Renal pelvis (tissue), 4 donors: ENCODE measurements around the gene CEP170B. TPM values are rescaled to one million over a fixed set of nuclear protein-coding genes. Genes with fewer than 3 reads are reported as not detected.
A peak's percentile ranks its signal among the peaks of the same experiment; 100 is the strongest.

Experiments used
- DNase-seq: peaks from one replicate; pipeline ENCODE4 v3.0.0-alpha.2; 2013
- polyA plus RNA-seq, 3 donors: library from polyadenylated mRNA; unstranded; fragments of 120-200 nt; gene quantifications; one replicate each; pipeline ENCODE4 v1.2.1, GENCODE V29; 2013; ENCODE audit not compliant: insufficient read length in 3 of 3

The CEP170B gene
- polyA plus RNA-seq, 3 donors: 15.2 to 19.7 (median 16.4) TPM

DNA sequence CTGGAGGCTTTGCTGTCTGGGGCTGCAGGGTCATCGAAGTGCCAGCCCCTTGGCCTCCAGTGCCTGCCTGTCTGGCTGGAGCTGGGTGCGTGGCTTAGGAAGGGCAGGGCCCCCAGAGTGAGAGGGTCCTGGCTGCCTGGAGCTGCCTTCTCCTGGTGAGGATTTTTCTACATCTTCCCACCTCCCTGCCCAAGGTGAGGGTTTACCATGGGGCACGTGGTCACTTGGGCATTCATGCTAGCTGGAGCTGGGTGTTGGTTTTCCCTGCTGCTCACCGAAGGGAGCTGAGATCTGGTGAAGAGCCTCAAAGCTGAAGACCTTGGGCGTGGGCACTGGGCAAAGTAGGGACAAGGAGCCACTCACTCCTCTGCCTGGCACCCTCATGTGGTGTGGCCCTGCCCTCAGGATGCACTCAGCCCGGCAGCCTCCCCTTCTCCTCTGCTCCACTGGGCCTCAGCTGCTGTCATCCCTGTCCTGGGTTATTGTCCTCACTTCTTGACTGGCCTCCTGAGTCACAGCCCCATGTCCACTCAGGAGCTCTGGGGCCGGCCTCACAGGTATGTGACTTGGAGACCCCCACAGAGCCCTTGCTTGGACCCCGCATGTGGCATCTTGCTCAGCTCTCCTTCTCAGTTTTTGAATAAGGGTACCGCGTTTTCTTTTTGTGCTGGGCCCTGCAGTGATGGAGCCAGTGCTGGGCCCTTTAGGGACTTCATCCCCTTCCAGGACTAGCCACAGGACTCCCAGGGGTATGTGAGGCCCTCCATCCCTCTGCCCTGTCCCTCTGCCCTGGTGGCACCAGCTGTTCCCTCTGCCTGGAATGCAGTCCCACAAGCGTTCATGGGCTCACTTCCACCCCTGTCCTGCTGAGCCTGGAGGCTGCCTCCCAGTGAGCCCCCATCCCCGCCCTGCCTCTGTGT lies 1.6 kb downstream of the CEP170B start:
- DNase-seq: no peak

DNA sequence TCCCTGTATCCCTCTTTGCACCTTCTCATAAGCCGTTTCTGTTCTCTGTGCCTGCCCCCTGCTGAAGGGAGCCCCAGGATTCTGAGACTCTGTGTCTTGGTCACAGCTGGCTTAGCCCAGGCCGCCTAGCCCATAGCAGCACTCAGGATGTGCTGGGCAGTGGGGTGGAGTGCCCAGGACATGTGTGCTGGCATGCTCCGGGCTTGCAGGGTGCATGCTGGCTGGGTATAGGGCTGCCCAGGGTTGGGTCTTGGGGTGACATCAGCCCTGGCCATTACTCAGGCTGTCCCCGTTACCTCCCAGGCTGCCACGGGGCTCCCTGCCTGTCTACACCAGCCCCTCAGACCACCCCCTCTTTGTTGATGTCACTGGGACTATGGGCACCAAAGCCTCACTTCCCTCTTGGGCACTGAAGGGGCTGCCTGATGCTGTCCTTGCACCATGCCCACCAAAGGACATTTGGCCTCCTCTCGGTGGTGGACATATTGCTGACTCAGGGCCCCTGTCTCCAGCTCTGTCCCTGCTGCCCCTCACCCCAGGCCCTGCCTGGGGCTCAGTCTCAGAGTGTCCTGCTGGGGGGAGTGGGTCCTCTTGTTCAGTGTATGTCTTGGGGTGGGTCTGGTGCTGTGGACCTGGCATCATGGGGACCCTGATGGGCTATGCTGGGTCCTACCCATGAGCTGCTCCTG lies 2.4 kb downstream of the CEP170B start:
- DNase-seq: no peak

DNA sequence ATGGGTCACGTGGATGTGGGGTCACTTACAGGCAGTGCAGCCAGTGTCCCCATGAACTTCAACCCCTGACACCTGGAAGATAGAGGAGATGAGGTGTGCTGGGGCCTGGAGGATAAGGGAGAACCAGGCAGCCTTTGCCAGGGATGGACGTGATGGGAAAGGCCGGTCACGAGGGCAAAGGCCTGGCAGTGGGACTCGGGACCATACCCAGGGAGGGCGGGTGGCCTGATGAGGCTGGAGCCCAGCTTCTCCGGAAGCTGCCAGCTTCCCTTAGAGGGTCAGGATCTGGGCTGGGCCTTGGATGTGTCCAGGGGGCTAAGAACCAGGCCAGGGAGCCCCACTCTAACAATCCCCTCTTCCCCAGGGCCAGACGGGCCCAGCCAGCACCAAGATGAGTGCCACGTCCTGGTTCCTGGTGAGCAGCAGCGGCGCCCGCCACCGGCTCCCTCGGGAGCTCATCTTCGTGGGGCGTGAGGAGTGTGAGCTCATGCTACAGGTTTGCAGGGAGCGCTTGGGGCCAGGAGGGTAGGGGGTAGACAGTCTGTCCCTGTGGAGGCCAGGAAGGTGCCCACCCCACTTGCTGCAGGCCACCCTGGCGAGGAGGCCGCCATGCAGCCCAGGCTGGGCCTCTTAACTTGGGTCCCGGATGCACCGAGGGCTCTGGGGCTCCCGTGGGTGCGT lies 3.1 kb downstream of the CEP170B start:
- no peak for DNase-seq

DNA sequence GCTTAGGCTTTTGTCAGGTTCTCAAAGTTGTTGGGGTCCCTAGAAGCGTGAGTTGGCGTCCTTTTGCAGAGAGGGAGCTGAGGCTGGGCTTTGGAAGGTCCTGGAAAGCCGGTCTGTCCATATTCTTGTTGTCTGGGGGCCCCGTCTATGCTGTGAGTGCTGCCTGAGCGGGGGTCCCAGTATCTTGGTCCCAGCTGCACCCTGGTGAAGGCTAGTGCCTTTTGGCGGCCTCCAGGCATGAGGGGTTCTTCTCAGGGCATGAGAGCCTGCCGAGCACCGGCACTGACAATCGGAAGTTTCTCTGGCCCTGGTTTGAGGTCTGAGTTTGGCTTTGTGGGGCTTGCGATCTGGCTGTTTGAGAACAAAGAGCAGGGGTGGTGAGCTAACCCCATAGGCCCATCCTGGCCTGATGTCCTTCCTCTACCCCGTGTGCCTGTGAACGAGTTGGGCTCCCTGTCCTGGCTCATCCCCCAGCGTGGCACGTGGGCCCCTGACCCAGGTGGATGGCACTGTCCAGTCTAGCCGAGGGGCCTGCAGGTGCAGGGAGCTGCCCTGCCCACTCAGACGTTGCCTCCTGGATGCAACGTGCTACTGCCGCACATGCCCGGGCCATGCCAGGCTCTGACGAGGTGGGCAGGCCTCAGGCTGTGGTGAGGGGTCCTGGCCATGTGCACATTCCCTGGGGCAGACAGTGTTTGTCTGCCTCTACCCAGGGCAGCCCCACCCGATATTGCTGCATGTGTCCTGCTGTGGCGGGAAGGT lies 3.9 kb downstream of the CEP170B start:
- DNase-seq: no peak

DNA sequence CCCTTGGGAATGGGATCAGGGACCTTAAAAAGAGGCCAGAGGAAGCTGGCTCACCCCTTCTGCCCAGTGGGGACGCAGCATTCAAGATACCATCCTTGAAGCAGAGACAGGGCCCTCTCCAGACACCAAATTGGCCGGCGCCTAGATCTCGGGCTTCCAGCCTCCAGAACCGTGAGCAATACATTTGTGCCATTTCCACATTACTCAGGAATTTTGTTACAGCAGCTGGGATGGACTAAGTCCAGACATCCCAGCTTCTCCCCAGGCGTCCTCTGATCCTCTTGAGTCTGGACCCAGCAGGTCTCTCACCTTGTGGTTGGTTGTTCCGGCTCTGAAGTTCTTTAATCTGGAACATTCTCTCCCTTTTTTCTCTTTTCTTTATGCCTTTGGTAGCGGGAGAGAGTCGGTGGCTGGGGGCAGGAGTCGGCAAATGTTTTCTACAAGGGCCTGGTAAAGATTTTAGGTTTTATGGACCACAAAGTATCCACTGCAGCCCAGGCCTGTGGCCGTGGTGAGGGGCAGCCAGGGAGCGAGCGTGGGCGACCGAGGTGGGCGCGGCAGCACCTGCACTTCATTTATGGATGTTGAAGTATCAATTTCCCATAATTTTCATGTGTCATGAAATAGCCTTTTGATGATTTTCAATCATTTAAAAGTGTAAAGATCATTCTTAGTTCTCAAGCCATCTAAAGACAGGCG lies 4.8 kb downstream of the CEP170B start:
- DNase-seq: no peak

DNA sequence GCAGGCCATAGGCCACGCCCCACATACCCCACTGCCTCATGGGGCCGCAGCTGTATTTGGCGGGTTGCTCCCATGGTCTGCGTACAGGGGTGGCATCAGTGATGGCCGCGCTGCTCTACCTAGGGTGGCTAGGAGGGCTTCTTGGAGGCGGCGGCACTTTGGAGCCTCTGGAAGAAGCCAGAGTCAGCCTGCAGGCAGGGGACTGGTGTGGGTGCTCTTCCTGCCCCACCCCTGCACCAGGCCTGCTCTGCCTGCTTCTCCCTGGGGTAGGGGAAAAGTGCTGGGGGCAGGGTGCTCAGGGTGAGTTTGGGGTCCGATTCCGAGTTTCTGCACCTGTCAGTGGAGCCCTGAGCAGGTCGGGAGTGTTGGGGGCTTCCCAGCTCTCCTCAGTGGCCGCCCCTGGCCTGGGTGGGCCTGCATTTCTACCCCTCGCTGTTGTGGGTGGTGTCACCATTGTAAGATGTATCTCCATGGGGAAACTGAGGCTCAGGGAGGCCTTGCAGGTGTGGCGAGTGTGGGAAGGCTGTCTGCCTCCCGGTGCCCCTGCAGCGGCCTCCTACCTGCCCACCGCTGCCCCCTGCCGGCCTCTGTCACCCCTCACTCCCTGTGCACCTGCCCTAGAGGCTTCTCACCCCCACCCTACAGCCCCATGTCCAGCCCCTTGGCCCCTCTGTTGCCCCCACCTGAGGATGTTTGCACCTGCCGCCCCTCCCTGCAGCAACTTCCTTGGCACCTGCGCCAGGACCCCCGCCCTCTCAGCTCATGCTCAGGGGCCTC lies 5.5 kb downstream of the CEP170B start:
- no peak for DNase-seq

DNA sequence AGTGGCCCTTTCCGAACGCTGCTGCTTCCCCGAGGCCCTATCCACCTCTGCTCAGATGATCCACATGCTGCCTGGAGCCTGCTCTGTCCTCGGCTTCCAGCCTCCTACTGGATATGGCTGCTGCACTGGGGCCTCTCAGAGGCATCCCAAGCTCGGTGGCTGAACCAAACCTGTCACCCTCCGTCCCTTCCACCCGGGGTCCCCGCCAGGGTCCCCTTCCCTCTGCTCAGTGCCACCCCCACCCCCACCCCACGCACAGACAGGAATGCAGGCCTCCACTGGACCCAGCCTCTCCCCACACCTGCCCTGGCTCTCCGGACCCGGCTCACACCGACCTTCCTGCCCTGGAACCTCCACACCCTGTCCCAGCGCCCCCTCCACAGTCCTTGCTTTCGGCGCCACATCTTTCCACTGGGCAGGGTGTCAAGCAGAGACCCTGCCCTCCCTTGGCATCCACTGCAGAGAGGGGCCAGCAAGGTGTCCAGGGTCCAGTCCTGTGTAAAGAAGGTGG lies 6.1 kb downstream of the CEP170B start:
- no peak for DNase-seq

DNA sequence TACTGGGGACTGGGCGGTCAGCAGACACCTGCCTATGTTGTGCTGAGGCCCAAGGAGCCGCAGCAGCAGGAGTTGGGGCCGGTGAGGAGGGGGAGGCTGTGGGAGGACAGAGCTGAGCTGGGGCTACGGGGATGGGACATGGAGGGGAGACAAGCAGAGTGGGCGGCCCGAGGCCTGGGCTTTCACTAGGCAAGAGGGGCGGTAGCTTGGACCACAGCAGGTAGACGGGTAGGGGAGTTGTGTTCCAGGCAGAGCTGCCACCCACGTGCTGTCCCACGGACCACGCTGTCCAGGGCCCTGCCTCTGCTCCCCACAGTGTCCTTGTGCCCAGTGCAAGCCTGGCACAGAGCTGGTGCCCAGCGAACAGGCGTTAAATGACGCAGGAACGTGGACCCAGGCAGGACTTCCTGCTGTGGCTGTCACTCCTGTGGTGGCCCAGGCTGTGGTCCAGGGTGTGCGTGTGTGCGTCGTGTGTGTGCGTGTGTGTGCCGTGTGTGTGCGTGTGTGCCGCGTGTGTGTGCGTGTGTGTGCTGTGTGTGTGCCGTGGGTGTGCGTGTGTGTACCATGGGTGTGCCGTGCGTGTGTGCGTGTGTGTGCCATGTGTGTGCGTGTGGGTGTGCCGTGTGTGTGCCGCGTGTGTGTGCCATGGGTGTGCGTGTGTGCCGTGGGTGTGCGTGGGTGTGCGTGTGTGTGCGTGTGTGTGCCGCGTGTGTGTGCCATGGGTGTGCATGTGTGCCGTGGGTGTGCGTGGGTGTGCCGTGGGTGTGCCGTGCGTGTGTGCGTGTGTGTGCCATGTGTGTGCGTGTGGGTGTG lies 6.8 kb downstream of the CEP170B start:
- no peak for DNase-seq

DNA sequence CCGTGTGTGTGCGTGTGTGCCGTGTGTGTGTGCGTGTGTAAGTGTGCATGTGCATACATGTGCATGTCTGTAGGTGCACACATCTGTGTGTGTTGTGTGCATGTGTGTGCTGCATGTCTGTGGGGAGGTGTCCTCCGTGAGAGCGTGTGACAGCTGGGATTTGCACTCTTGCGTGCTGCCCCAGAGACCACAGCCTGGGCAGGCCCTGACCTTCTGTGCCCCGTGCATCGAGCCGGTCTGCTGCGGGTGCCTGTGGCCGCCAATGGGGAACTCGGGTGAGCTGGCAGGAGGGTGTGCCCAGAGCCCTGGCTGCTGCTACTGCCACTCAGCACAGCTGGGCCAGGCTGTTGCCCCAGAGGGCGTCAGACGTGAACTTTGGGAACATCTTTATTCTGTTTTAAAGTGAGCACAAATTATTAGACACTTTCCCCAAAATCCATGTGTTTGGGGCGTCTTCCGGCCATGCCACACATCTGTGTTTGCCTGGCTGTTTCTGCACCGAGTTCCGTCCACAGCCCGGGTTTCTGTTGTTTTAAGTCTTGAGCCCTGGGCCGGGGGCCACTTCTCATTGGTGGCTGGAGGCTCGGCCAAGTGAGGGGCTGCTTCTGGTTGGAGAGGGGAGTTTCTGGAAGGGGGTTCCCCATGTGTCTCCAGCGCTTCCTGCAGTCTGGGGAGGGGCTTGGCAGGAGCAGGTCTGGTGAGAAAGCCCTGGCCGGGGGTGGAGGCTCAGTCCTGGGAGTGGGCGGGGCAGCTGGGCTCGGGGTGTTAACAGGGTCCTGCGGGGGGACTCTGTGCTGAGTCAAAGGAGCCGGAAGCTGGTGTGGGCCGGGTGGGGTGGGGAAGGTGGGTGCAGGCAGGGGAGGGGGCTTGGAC lies 7.6 kb downstream of the CEP170B start:
- peak; percentile 9 for DNase-seq

DNA sequence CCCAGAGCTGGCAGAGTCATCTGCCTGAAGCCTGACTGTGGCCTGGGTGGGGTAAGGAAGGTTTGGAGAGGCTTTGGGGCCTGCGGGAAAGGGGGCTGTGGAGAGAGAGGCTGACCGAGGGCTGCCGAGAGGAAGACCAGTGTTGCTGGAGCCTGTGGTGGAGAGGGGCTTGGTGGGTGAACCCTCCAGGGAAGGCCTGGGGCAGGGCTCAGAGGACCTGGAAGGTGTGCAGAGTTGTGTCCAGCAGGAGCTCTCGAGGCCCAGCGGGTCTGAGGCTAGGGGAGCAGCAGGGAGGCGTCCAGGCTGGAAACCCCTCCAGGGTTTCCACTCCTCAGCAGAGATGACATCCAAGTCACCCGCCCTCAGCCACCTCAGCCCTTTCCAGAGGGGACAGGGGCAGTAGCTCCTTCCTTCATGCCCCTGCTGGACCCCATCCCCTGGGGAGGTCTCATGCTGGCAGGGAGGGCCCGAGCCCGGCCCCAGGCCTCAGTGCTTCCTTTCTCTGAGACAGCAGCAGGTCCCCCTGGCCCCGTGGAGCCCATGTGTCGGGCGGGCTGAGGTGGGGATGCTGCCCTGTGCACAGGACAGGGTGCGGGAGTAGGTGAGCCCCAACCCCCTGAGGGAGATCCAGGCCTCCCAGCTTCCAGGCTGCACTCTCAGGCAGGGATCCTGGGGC lies 8.4 kb downstream of the CEP170B start:
- DNase-seq: no peak

DNA sequence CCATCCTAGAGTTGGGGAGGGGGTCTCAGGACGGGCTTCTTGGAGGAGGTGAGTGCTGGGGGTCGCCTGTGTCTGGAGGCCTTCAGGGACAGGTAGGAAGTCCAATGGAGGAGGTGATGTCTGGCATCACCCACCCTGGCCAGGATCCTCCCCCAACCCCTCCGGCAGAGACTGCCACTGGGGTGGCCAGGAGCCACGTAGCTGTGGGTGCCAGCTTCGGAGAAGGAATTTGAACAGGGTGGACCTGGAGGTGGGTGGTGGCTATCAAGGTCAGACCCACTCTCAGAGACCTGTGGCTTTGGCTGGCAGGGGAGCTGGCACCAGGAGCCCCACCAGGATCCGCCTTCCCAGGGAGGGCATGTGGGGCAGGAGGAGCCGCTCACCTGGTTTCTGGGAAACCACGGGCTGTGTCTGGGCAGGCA lies 9.1 kb downstream of the CEP170B start:
- DNase-seq: no peak

DNA sequence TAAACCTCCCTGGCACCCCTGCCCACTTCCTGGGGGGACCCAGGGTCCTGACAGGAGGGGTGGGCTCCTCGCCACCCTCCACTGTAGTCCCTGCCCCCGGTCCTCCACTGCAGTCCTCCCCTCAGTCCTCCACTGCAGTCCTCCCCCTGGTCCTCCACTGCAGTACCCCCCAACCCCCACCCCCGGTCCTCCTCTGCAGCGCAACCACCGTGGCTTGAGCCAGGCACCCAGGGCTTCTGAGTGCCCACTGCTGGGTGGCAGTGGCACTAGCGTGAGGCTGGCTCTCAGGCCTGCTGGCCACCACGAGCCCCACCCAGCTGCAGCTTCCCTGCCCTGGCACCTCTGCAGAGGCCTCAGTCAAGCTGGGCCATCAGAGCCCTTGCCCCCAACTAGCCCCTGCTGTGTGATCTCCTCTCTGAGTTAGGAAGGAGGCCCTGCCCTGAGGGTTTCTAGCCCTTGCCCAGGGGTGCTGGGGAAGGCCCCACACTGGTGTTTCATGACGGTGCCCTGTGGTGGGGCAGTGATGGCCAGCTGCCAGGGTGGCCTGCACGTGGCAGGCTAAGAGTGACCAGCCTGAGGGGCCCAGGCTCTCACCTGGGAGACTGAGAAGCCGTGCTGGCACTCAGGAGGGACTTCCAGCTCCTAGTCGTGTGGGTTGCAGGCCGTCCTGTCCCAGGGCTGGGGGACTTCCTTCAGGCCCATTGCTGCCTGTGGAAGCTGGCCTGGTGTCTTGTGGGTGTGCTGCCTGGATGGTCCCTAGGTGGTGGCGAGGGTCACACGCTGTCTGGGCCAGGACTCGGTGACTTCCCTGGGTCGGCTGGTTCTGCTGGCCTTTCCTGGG lies 9.7 kb downstream of the CEP170B start:
- no peak for DNase-seq

DNA sequence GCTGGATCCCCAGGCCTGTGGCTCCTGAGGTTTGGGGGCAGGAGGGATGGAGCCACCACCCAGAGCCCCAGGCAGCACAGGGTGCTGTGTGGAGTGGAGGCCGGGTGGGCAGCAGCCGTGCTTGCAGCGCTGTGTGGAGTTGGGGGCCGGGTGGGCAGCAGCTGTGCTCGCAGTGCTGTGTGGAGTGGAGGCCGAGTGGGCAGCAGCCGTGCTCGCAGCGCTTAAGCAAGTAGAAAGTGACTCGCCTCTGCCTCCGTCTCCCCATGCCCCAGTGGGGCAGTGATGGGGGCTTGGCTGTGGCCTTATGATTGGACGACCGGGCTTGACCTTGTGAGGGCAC lies 10.3 kb downstream of the CEP170B start:
- no peak for DNase-seq

DNA sequence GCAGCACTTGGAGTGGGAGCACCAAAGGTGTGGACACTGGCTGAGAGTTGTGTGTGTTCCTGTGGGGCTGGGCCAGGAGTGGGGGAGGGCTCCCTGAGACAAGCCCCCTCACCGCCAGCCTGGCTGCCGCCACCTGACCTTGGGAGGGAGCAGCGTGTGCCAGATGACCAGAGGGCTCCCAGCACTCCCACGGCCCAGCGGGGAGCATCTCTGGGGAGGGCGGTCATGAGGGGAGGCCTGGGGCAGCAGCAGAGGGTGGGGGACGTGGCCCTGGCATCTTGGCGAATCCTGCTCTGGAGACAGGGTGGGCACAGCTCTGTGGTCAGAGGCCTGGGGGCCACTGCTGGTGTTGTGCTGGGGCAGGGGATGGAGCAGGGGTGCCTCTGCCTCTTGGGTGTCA lies 10.7 kb downstream of the CEP170B start:
- DNase-seq: no peak

DNA sequence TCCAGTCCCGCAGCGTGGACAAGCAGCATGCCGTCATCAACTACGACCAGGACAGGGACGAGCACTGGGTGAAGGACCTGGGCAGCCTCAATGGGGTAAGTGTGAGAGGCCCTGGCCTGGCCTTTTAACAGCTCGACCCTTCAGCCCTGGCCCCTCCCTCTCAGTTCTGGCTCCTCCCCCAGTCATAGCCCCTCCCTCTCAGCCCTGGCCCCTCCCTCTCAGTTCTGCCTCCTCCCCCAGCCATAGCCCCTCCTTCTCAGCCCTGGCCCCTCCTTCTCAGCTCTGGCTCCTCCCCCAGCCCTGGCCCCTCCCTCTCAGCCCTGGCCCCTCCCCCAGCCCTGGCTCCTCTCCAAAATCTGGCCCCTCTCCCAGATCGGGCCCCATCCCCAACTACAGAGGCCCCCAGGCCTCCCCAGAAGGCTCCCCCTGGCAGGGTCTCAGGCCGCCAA lies 11.2 kb downstream of the CEP170B start:
- no peak for DNase-seq

DNA sequence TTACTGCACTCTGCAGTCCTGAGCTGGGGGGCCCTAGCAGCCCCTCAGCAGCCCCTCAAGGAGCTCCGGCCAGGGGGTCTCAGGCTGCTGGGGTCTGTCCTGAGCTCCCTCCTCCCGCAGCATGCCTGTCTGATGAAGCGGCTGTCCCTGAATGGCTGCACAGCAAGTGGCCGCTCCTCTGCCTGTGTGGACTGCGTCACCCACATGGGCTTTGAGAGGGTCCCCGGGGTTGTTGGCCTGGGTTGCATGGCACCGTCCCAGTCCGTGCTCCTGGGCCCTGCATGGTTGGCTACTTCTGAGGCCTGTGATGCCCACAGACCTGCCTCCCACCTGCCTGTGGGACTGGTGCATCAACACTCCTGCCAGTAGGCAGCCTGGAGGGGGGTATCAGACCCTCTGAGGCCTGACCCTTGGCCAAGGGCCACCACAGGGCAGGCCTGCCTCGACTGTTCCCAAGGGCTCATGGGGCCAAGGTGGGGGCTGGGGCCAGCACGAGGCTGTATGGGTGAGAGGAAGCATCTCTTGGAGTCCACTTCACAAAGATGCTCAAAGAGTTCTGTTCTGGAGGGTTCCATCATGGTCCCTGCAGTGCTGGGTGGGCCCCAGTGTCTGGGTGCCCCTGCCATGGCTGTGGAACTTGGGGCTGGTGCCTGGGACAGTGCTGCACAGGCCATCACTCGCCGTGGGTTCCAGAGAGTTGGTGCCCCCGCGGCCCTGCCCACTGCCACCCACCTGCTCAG lies 12.2 kb downstream of the CEP170B start:
- no peak for DNase-seq
